ENCODE data around the gene COQ9.

- TF ChIP-seq CTCF (conservative IDR thresholded peaks at IDR 0.05 in 1 of 2, IDR thresholded peaks at IDR 0.05 in 1 of 2; ENCODE audit: extremely low read depth in 1 of 2, insufficient read depth in 1 of 2, low read depth in 1 of 2, low read length in 2 of 2) (no peak), EZH2 (IDR thresholded peaks at IDR 0.05; ENCODE audit: borderline replicate concordance, low read length) (no peak)
These were observed 63.0 kb downstream of the COQ9 start for GRCh38 chr16:57510016-57510871.
